HUES6 (cell line): ENCODE measurements around the gene SOX13.

Experiments used
- H3K27ac ChIP-seq: 2 replicates; pipeline ENCODE4 v1.7.0; 2013; ENCODE audit warnings: low read depth, mild to moderate bottlenecking, low read length, inconsistent platforms
- H3K27me3 ChIP-seq: 2 replicates; pipeline ENCODE4 v1.6.1; 2013; ENCODE audit warnings: low read length; ENCODE audit not compliant: control insufficient read depth, insufficient read depth
- H3K36me3 ChIP-seq: 2 replicates; pipeline ENCODE4 v1.6.1; 2013; ENCODE audit warnings: low read length; ENCODE audit not compliant: control insufficient read depth, insufficient read depth
- H3K4me1 ChIP-seq: 2 replicates; pipeline ENCODE4 v1.6.1; 2013; ENCODE audit warnings: low read length; ENCODE audit not compliant: control insufficient read depth, insufficient read depth
- H3K4me3 ChIP-seq: 2 replicates; pipeline ENCODE4 v1.5.1; 2013; ENCODE audit warnings: low read depth, low read length
- H3K9ac ChIP-seq: one replicate; pipeline ENCODE4 v1.6.1; 2013; ENCODE audit warnings: mild to moderate bottlenecking, low read length
- H3K9me3 ChIP-seq: 2 replicates; pipeline ENCODE4 v1.6.1; 2013; ENCODE audit warnings: low read depth, low read length; ENCODE audit not compliant: control insufficient read depth, insufficient read depth

The SOX13 gene

DNA sequence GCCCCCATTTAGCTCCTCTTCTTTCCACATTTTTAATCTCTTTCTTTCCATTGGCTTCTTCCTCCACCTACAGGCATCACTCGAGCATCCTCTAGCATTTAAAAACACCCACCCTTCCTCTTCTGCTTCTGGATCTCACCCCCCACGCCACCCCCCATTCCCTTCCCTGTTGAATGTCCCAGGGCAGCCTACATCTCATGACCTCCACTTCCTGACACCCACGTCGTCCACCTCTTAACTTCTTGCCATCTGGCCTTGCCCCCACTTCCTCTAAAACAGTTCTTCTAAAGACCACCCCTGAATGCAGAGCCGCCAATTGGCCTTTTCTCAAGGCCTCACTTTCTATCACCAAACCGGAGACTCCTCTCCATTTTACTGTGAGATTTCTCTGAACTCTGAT is 85.0 kb downstream of the SOX13 start:
- H3K36me3 ChIP-seq: no peaks in the 10 kb centered on the region
- peaks cover under 1% of the 10 kb centered on the region; the same call in 1 of the 2 replicates for H3K27me3 ChIP-seq
- no peaks in the 10 kb centered on the region for H3K9me3 ChIP-seq
- H3K4me3 ChIP-seq: no peak overlapping the region
- no peak overlapping the region for H3K27ac ChIP-seq
- H3K4me1 ChIP-seq: no peaks in the 10 kb centered on the region
- H3K9ac ChIP-seq: no peak overlapping the region

GRCh38 chr1:204161609-204162493 is 88.9 kb downstream of the SOX13 start:
- Histone ChIP-seq H3K4me1 (no peaks in the 10 kb centered on the region), H3K27me3 (no peaks in the 10 kb centered on the region), H3K9me3 (no peaks in the 10 kb centered on the region), H3K36me3 (no peaks in the 10 kb centered on the region), H3K9ac (no peak overlapping the region), H3K4me3 (no peak overlapping the region), H3K27ac (no peak overlapping the region)

- H3K27ac ChIP-seq: no peak overlapping the region
- H3K27me3 ChIP-seq: no peaks in the 10 kb centered on the region
- H3K9ac ChIP-seq: no peak overlapping the region
- peaks cover 6% of the 10 kb centered on the region for H3K9me3 ChIP-seq
- no peak overlapping the region for H3K4me3 ChIP-seq
- no peaks in the 10 kb centered on the region for H3K36me3 ChIP-seq
- H3K4me1 ChIP-seq: no peaks in the 10 kb centered on the region
Observed at GRCh38 chr1:204162494-204163074, 89.7 kb downstream of the SOX13 start.

- no peak within 1 kb of the TSS for H3K4me3 ChIP-seq
- H3K36me3 ChIP-seq: no peaks in the 10 kb centered on the region
- H3K27ac ChIP-seq: no peak within 1 kb of the TSS
- peaks cover 32% of the 10 kb centered on the region for H3K9me3 ChIP-seq
- no peaks in the 10 kb centered on the region for H3K4me1 ChIP-seq
- H3K9ac ChIP-seq: no peak within 1 kb of the TSS
- H3K27me3 ChIP-seq: no peaks in the 10 kb centered on the region
Observed at GRCh38 chr1:204166219-204166618, 93.3 kb downstream of the SOX13 start, which contains the start of gene REN. TSS of gene REN (minus strand) at chr1:204166337. CDS start at chr1:204166293, 44 bp downstream.

DNA sequence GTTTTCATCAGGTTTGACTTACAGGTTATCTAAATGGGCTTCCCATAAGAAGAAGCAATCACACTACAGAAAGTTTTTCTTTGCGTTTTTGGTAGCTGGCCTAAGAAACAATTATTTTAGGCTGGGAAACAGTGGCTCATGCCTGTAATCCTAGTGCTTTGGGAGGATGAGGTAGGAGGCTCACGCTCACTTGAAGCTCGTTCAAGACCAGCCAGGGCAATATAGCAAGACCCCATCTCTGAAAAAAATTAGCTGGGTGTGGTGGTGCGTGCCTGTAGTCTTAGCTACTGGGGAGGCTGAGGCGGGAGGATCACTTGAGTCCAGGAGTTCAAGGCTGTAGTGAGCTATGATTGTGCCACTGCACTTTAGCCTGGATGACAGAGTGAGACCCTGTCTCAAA is 94.8 kb downstream of the SOX13 start:
- Histone ChIP-seq H3K27me3 (no peaks in the 10 kb centered on the region), H3K27ac (no peak overlapping the region), H3K9me3 (peaks cover 44% of the 10 kb centered on the region), H3K4me1 (no peaks in the 10 kb centered on the region), H3K4me3 (no peak overlapping the region), H3K36me3 (no peaks in the 10 kb centered on the region), H3K9ac (no peak overlapping the region)

DNA sequence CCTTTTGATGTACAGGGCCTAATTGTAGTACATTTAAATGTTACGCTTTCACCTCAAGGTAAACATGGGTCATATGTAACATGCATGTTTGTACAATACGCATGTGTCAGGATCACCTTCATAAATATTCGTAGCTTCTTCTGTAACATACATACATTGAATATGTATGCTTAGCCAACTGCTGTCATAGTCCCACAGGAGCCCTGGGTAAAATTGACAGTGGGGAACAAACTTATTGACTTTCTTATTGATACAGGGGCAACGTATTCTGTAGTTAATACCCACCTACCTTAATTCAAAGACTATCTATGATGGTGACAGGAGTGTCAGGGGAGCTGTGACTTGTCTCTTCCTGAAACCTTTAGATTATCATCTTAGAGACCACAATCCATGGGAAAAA is 96.9 kb downstream of the SOX13 start:
- no peak overlapping the region for H3K27ac ChIP-seq

GRCh38 chr1:204170494-204171155 is 97.7 kb downstream of the SOX13 start:
- no peak overlapping the region for H3K9ac ChIP-seq
- H3K36me3 ChIP-seq: no peaks in the 10 kb centered on the region
- no peak overlapping the region for H3K4me3 ChIP-seq
- H3K9me3 ChIP-seq: peaks cover 44% of the 10 kb centered on the region
- no peak overlapping the region for H3K27ac ChIP-seq
- peaks cover 7% of the 10 kb centered on the region; the same call in 1 of the 2 replicates for H3K27me3 ChIP-seq
- H3K4me1 ChIP-seq: no peaks in the 10 kb centered on the region

More for the DNA sequence above, 96.9 kb downstream of the SOX13 start:
- H3K4me3 ChIP-seq: no peak overlapping the region
- no peaks in the 10 kb centered on the region for H3K4me1 ChIP-seq
- H3K36me3 ChIP-seq: no peaks in the 10 kb centered on the region
- H3K9ac ChIP-seq: no peak overlapping the region
- no peaks in the 10 kb centered on the region for H3K27me3 ChIP-seq
- H3K9me3 ChIP-seq: peaks cover 44% of the 10 kb centered on the region

GRCh38 chr1:204171751-204172178 is 98.8 kb downstream of the SOX13 start:
- no peaks in the 10 kb centered on the region for H3K36me3 ChIP-seq
- H3K9ac ChIP-seq: no peak overlapping the region
- no peaks in the 10 kb centered on the region for H3K4me1 ChIP-seq
- peaks cover 44% of the 10 kb centered on the region for H3K9me3 ChIP-seq
- no peak overlapping the region for H3K4me3 ChIP-seq
- peaks cover 17% of the 10 kb centered on the region; the same call in 1 of the 2 replicates for H3K27me3 ChIP-seq
- H3K27ac ChIP-seq: no peak overlapping the region

DNA sequence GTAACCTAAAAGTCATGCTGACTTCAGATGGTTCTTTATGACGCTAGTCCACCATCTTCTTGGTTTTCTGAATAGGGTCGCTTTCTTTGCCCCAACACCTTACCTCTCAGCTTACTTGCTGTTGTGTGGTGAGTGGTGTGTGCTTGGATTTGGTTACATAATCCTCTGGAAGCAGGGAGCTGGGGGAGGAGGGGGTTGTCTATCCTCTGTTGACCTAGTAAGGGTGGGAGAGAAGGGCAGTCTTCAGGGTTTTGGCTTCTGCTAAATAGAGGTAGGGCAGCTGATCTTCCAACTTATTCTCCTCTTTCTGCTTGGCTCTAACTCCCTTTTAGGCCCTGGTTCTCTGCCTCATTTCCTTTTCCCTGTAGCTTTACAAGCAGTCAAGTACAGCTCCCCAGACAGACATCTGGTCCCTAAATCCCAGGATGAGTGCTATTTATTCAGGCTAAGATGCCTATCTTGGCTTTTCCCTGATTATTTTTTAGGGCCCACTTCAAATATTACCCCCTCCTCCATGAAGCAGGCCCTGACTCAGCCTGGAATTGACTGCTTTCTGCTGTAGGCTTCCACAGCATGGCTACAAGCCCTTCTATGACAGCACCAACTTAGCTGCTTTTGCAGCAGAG is 99.6 kb downstream of the SOX13 start:
- Histone ChIP-seq H3K36me3 (no peaks in the 10 kb centered on the region), H3K9ac (no peak overlapping the region), H3K27ac (no peak overlapping the region), H3K4me3 (no peak overlapping the region), H3K9me3 (peaks cover 39% of the 10 kb centered on the region), H3K27me3 (peaks cover 24% of the 10 kb centered on the region; the same call in 1 of the 2 replicates), H3K4me1 (no peaks in the 10 kb centered on the region)

DNA sequence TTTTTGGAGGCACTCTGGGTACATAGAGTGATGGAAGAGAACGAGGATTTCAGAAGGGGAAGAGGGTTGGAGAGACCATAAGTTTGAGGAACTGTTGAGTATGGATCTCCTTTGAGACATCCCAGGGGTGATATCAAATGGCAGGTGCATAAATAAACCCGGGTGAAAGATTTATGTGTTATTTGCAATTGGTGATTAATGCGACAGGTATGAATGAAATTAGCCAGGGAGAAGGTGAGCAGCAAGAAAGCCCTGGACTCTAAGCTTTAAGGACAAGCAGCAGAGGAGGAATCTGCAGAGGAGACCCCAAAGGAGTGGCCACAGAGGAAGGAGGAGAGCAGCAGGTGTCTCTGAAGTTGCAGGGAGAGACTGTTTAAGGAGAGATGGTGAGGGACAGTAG is 102.0 kb downstream of the SOX13 start:
- Histone ChIP-seq H3K27ac (no peak overlapping the region), H3K36me3 (no peaks in the 10 kb centered on the region), H3K4me3 (no peak overlapping the region), H3K27me3 (peaks cover 32% of the 10 kb centered on the region; the same call in 1 of the 2 replicates), H3K9me3 (peaks cover 22% of the 10 kb centered on the region), H3K4me1 (no peaks in the 10 kb centered on the region), H3K9ac (no peak overlapping the region)
